GM23338 (cell line): ENCODE results near the gene DMTF1. TPM values are rescaled to one million over a fixed set of nuclear protein-coding genes. Genes with fewer than 3 reads are reported as not detected.

Experiments
- ATAC-seq: fragments of 200-7000 bp; cut with Tn5 transposase; 3 replicates; pipeline ENCODE4 v1.9.1; 2020
- DNase-seq: peaks from one replicate; pipeline ENCODE4 v3.0.0-alpha.2; 2015; ENCODE audit warnings: low spot score
- H2AFZ ChIP-seq: fragments of 200-600 bp; sonication (generic); 2 replicates; pipeline ENCODE4 v1.8.0; 2016; ENCODE audit warnings: antibody characterized with exemption, mild to moderate bottlenecking, moderate library complexity
- H3F3A ChIP-seq: fragments of 200-600 bp; sonication (generic); replicated peaks from 2 replicates; pipeline ENCODE4 v1.8.0; 2017; ENCODE audit warnings: antibody characterized with exemption, mixed run types, low read depth
- H3K27ac ChIP-seq: fragments of 200-600 bp; sonication (generic); 2 replicates; pipeline ENCODE4 v1.6.1; 2016; ENCODE audit warnings: low read depth
- H3K27me3 ChIP-seq: fragments of 200-600 bp; sonication (generic); 2 replicates; pipeline ENCODE4 v1.8.0; 2016; ENCODE audit warnings: mild to moderate bottlenecking, mixed run types, moderate library complexity; ENCODE audit not compliant: insufficient read depth
- H3K36me3 ChIP-seq: fragments of 200-600 bp; sonication (generic); 2 replicates; pipeline ENCODE4 v1.8.0; 2016; ENCODE audit warnings: mild to moderate bottlenecking; ENCODE audit not compliant: insufficient read depth
- H3K4me1 ChIP-seq: fragments of 200-600 bp; sonication (generic); 2 replicates; pipeline ENCODE4 v1.8.0; 2016; ENCODE audit warnings: mild to moderate bottlenecking, moderate library complexity; ENCODE audit not compliant: insufficient read depth
- H3K4me2 ChIP-seq: fragments of 200-600 bp; sonication (generic); 2 replicates; pipeline ENCODE4 v1.7.1; 2017; ENCODE audit warnings: mixed run types
- H3K4me3 ChIP-seq: fragments of 200-600 bp; sonication (generic); 2 replicates; pipeline ENCODE4 v1.6.1; 2016; ENCODE audit warnings: mixed run types
- H3K79me2 ChIP-seq: fragments of 200-600 bp; sonication (generic); replicated peaks from 2 replicates; pipeline ENCODE4 v1.8.0; 2017; ENCODE audit warnings: mild to moderate bottlenecking; ENCODE audit not compliant: insufficient read depth
- H3K9me2 ChIP-seq: fragments of 200-600 bp; sonication (generic); 2 replicates; pipeline ENCODE4 v1.8.0; 2017; ENCODE audit not compliant: insufficient read depth
- H4K20me1 ChIP-seq: fragments of 200-600 bp; sonication (generic); replicated peaks from 2 replicates; pipeline ENCODE4 v1.8.0; 2017; ENCODE audit warnings: mild to moderate bottlenecking; ENCODE audit not compliant: insufficient read depth
- H3K27ac Mint-ChIP-seq: 2 replicates; pipeline ENCODE4 v1.8.0; 2020; ENCODE audit warnings: inconsistent platforms, mild to moderate bottlenecking, moderate library complexity, mixed read lengths
- H3K27me3 Mint-ChIP-seq: 3 replicates; pipeline ENCODE4 v1.8.0; 2022; ENCODE audit warnings: low read depth, mild to moderate bottlenecking, moderate library complexity, mixed read lengths, inconsistent platforms; ENCODE audit not compliant: insufficient read depth, poor library complexity
- H3K36me3 Mint-ChIP-seq: 3 replicates; pipeline ENCODE4 v1.8.0; 2021; ENCODE audit warnings: low read depth, mild to moderate bottlenecking, inconsistent platforms, moderate library complexity, mixed read lengths
- H3K4me1 Mint-ChIP-seq: 3 replicates; pipeline ENCODE4 v1.8.0; 2020; ENCODE audit warnings: mild to moderate bottlenecking, inconsistent platforms, mixed read lengths
- H3K4me3 Mint-ChIP-seq: 3 replicates; pipeline ENCODE4 v1.8.0; 2021; ENCODE audit warnings: moderate library complexity, mild to moderate bottlenecking, inconsistent platforms, mixed read lengths
- H3K9me3 Mint-ChIP-seq: 3 replicates; pipeline ENCODE4 v1.8.0; 2020; ENCODE audit warnings: moderate library complexity, mild to moderate bottlenecking, inconsistent platforms, mixed read lengths
- EZH2 ChIP-seq: fragments of 200-600 bp; sonication (generic); IDR thresholded peaks from one replicate; pipeline ENCODE4 v1.8.0; 2017; ENCODE audit warnings: antibody characterized with exemption, mild to moderate bottlenecking, low read depth; ENCODE audit not compliant: unreplicated experiment
- EZH2phosphoT487 ChIP-seq: fragments of 200-600 bp; sonication (generic); IDR thresholded peaks from one replicate; pipeline ENCODE4 v1.8.1; 2018; ENCODE audit warnings: antibody characterized with exemption; ENCODE audit not compliant: unreplicated experiment
- JUNB ChIP-seq: IDR thresholded peaks from one replicate; pipeline ENCODE4 v1.6.1; 2016; ENCODE audit warnings: antibody characterized with exemption; ENCODE audit not compliant: unreplicated experiment
- NANOG ChIP-seq: IDR thresholded peaks from 2 replicates; pipeline ENCODE4 v1.6.1; 2016; ENCODE audit warnings: antibody characterized with exemption, borderline replicate concordance
- POLR2AphosphoS5 ChIP-seq: IDR thresholded peaks from 2 replicates; pipeline ENCODE4 v1.6.1; 2016; ENCODE audit warnings: antibody characterized with exemption, low read depth
- STAT1 ChIP-seq: IDR thresholded peaks from one replicate; pipeline ENCODE4 v1.6.1; 2016; ENCODE audit warnings: antibody characterized with exemption; ENCODE audit not compliant: unreplicated experiment
- ZNF114 ChIP-seq: fragments of 250-450 bp; sonication (Bioruptor Pico); IDR thresholded peaks from 2 replicates; pipeline ENCODE4 v1.5.0; 2020; ENCODE audit warnings: mild to moderate bottlenecking, moderate library complexity
- ZNF331 ChIP-seq: fragments of 250-450 bp; sonication (Bioruptor Pico); IDR thresholded peaks from 2 replicates; pipeline ENCODE4 v1.5.0; 2020; ENCODE audit warnings: low read depth, mild to moderate bottlenecking, moderate library complexity
- polyA plus RNA-seq: library from polyadenylated mRNA; unstranded; fragments of >200 nt; fragmentation: Nextera tagmentation; extraction: Ambion mirVana; gene quantifications from 2 replicates; pipeline ENCODE4 v1.2.1, GENCODE V29; 2016
- total RNA-seq: library from RNA; depleted of rRNA; stranded (reverse); fragments of >200 nt; shearing (Covaris generic); gene quantifications from 2 replicates; pipeline ENCODE4 v1.2.3, GENCODE V29; 2014
- TF ChIP-seq, protein P1 (sequence below): fragments of 250-450 bp; sonication (Bioruptor Pico); IDR thresholded peaks from 2 replicates; pipeline ENCODE4 v1.5.0; 2020; ENCODE audit warnings: mild to moderate bottlenecking, moderate library complexity
- TF ChIP-seq, protein P2 (sequence below), 2 experiments: fragments of 200-600 bp in 1 of 2; sonication (generic) in 1 of 2; conservative IDR thresholded peaks; 2 replicates each; pipeline versions ENCODE4 v1.5.1 to v1.6.1; 2016 to 2017; ENCODE audit warnings: antibody characterized with exemption in 2 of 2, low read depth in 2 of 2, mild to moderate bottlenecking in 2 of 2, moderate library complexity in 1 of 2

Gene DMTF1
- total and polyA plus RNA-seq, 2 experiments from 2014 or later: 60.4 to 114 TPM

DNA sequence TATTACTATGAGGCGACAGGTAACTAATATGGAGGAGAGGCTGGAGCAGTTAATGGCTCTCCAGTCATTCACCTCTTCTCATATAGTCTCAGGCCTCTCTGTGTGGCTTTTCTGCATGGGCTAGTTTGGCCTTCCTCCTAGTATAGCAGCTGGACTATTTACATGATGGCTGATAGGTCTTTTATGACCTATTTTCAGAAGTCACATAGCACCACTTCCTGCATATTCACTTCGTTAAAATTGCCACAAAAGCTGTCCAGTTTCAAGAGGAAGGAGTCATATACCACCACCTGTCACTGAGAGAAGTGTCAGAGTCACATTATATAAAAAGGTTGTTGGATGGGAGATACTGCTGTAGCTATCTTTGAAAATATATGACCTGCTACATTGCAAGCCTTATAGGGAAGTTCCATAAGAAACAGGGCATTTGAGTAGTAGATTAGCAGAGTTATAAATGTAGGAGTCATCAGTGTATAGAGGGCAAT, 8.0 kb upstream of the DMTF1 start:
- no peaks in the 10 kb centered on the region for H3K27me3 Mint-ChIP-seq
- ATAC-seq: no peak
- H3K4me3 ChIP-seq: no peak overlapping the region

More for the DNA sequence above, 8.0 kb upstream of the DMTF1 start:
- no peak for DNase-seq
- Histone ChIP-seq H3K27me3 (no peaks in the 10 kb centered on the region), H4K20me1 (no peaks in the 10 kb centered on the region), H3K9me2 (no peaks in the 10 kb centered on the region; the same call in 1 of the 2 replicates), H3K27ac (no peak overlapping the region), H3K36me3 (no peaks in the 10 kb centered on the region), H3K79me2 (no peaks in the 10 kb centered on the region), H3K4me2 (no peak overlapping the region), H3K4me1 (no peaks in the 10 kb centered on the region), H3F3A (no peaks in the 10 kb centered on the region), H2AFZ (no peak overlapping the region)
- H3K27ac Mint-ChIP-seq: no peak overlapping the region
- H3K9me3 Mint-ChIP-seq: no peaks in the 10 kb centered on the region
- H3K4me1 Mint-ChIP-seq: peaks cover 3% of the 10 kb centered on the region; the same call in 1 of the 3 replicates
- no peak for TF ChIP-seq POLR2AphosphoS5
- TF ChIP-seq EZH2phosphoT487: no peak
- no peak for TF ChIP-seq STAT1
- TF ChIP-seq EZH2: no peak
- TF ChIP-seq JUNB: no peak
- TF ChIP-seq, protein P1, sequence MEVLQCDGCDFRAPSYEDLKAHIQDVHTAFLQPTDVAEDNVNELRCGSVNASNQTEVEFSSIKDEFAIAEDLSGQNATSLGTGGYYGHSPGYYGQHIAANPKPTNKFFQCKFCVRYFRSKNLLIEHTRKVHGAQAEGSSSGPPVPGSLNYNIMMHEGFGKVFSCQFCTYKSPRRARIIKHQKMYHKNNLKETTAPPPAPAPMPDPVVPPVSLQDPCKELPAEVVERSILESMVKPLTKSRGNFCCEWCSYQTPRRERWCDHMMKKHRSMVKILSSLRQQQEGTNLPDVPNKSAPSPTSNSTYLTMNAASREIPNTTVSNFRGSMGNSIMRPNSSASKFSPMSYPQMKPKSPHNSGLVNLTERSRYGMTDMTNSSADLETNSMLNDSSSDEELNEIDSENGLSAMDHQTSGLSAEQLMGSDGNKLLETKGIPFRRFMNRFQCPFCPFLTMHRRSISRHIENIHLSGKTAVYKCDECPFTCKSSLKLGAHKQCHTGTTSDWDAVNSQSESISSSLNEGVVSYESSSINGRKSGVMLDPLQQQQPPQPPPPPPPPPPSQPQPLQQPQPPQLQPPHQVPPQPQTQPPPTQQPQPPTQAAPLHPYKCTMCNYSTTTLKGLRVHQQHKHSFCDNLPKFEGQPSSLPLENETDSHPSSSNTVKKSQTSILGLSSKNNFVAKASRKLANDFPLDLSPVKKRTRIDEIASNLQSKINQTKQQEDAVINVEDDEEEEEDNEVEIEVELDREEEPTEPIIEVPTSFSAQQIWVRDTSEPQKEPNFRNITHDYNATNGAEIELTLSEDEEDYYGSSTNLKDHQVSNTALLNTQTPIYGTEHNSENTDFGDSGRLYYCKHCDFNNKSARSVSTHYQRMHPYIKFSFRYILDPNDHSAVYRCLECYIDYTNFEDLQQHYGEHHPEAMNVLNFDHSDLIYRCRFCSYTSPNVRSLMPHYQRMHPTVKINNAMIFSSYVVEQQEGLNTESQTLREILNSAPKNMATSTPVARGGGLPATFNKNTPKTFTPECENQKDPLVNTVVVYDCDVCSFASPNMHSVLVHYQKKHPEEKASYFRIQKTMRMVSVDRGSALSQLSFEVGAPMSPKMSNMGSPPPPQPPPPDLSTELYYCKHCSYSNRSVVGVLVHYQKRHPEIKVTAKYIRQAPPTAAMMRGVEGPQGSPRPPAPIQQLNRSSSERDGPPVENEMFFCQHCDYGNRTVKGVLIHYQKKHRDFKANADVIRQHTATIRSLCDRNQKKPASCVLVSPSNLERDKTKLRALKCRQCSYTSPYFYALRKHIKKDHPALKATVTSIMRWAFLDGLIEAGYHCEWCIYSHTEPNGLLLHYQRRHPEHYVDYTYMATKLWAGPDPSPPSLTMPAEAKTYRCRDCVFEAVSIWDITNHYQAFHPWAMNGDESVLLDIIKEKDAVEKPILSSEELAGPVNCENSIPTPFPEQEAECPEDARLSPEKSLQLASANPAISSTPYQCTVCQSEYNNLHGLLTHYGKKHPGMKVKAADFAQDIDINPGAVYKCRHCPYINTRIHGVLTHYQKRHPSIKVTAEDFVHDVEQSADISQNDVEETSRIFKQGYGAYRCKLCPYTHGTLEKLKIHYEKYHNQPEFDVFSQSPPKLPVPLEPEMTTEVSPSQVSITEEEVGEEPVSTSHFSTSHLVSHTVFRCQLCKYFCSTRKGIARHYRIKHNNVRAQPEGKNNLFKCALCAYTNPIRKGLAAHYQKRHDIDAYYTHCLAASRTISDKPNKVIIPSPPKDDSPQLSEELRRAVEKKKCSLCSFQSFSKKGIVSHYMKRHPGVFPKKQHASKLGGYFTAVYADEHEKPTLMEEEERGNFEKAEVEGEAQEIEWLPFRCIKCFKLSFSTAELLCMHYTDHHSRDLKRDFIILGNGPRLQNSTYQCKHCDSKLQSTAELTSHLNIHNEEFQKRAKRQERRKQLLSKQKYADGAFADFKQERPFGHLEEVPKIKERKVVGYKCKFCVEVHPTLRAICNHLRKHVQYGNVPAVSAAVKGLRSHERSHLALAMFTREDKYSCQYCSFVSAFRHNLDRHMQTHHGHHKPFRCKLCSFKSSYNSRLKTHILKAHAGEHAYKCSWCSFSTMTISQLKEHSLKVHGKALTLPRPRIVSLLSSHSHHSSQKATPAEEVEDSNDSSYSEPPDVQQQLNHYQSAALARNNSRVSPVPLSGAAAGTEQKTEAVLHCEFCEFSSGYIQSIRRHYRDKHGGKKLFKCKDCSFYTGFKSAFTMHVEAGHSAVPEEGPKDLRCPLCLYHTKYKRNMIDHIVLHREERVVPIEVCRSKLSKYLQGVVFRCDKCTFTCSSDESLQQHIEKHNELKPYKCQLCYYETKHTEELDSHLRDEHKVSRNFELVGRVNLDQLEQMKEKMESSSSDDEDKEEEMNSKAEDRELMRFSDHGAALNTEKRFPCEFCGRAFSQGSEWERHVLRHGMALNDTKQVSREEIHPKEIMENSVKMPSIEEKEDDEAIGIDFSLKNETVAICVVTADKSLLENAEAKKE: no peak
- TF ChIP-seq, protein P2, sequence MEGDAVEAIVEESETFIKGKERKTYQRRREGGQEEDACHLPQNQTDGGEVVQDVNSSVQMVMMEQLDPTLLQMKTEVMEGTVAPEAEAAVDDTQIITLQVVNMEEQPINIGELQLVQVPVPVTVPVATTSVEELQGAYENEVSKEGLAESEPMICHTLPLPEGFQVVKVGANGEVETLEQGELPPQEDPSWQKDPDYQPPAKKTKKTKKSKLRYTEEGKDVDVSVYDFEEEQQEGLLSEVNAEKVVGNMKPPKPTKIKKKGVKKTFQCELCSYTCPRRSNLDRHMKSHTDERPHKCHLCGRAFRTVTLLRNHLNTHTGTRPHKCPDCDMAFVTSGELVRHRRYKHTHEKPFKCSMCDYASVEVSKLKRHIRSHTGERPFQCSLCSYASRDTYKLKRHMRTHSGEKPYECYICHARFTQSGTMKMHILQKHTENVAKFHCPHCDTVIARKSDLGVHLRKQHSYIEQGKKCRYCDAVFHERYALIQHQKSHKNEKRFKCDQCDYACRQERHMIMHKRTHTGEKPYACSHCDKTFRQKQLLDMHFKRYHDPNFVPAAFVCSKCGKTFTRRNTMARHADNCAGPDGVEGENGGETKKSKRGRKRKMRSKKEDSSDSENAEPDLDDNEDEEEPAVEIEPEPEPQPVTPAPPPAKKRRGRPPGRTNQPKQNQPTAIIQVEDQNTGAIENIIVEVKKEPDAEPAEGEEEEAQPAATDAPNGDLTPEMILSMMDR (conservative IDR thresholded peaks at IDR 0.05; ENCODE audit: low read depth in 2 of 2): no peak
- TF ChIP-seq ZNF331 (CRISPR knock-in tag): no peak
- no peak for TF ChIP-seq ZNF114
- TF ChIP-seq NANOG: no peak
- no peak overlapping the region for H3K4me3 Mint-ChIP-seq
- no peaks in the 10 kb centered on the region for H3K36me3 Mint-ChIP-seq
